Right lobe of liver (tissue), 4 donors: ENCODE results near the gene TANC2.

Source experiments
- CTCF ChIP-seq, 4 donors: fragments of 200-600 bp in 3 of 4; fragments of 450-650 bp in 1 of 4; IDR thresholded peaks; one replicate each; pipeline versions ENCODE4 v1.5.1 to v1.8.0; 2016 to 2022; ENCODE audit warnings: antibody characterized with exemption in 4 of 4, mild to moderate bottlenecking in 2 of 4
- POLR2A ChIP-seq: fragments of 450-650 bp; IDR thresholded peaks from one replicate; pipeline ENCODE4 v1.6.1; 2017; ENCODE audit warnings: antibody characterized with exemption, mild to moderate bottlenecking
- donor health status: DM: no; HTN: no; CAD: no.
- donor health status: DM: no; HTN: no; CAD: no.
- donor health status: DM: no; HTN: yes; CAD: no.

- TF ChIP-seq CTCF (IDR thresholded peaks at IDR 0.05) (peak; percentile 76 to 87 (median 80)), POLR2A (no peak)
These were observed 2.4 kb downstream of the TANC2 start for GRCh38 chr17:62968445-62968923.
